Fibroblast of lung (primary cell): ENCODE results near the gene TNS1.

Source experiments
- EZH2 ChIP-seq: IDR thresholded peaks from 2 replicates; pipeline ENCODE4 v1.5.1; 2012; ENCODE audit warnings: low read length, control low read depth, mild to moderate bottlenecking; ENCODE audit errors: missing control alignments
- TF ChIP-seq, protein P1 (sequence below), 2 donors: IDR thresholded peaks in 1 of 2; conservative IDR thresholded peaks in 1 of 2; 1 replicate in 1 of 2; 2 replicates in 1 of 2; pipeline ENCODE4 v1.5.1; 2011 to 2012; ENCODE audit warnings: low read length in 2 of 2, control low read depth in 1 of 2, inconsistent platforms in 1 of 2, low read depth in 1 of 2, mild to moderate bottlenecking in 1 of 2

DNA sequence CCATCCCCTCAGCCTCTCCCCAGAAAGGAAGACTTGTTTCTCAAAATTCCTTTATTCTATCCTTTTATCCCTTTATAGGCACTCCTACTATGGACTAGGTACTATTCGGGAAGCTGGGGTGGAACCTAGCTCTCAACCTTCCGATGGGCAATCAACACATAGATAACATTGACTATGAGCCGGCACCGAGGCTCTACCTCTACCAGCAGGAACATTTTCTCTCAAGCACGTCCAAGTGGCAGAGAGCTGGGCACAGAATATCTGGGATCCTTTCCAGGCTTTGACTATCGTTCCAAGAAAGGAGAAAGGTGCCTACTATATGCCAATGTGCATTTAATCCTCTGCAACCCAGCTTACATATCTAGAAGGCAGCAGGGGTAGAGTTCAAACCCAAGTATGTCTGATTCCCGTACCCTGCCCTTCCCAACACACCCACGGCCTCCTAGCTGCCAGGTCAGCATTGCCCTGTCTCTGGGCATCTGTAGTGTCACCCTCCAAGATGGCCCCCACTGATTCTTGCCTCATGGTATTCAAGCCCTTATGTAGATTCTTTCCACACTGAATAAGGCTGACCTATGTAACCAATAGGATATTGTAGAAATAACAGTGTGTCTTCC, 28.3 kb downstream of the TNS1 start:
- TF ChIP-seq, protein P1, sequence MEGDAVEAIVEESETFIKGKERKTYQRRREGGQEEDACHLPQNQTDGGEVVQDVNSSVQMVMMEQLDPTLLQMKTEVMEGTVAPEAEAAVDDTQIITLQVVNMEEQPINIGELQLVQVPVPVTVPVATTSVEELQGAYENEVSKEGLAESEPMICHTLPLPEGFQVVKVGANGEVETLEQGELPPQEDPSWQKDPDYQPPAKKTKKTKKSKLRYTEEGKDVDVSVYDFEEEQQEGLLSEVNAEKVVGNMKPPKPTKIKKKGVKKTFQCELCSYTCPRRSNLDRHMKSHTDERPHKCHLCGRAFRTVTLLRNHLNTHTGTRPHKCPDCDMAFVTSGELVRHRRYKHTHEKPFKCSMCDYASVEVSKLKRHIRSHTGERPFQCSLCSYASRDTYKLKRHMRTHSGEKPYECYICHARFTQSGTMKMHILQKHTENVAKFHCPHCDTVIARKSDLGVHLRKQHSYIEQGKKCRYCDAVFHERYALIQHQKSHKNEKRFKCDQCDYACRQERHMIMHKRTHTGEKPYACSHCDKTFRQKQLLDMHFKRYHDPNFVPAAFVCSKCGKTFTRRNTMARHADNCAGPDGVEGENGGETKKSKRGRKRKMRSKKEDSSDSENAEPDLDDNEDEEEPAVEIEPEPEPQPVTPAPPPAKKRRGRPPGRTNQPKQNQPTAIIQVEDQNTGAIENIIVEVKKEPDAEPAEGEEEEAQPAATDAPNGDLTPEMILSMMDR (conservative IDR thresholded peaks at IDR 0.05 in 1 of 2, IDR thresholded peaks at IDR 0.05 in 1 of 2; ENCODE audit: low read depth in 1 of 2, low read length in 2 of 2): no peak
- no peak for TF ChIP-seq EZH2
